Gastroesophageal sphincter (tissue), 4 donors: ENCODE data around the gene UTS2B. TPM values are rescaled to one million over a fixed set of nuclear protein-coding genes. Genes with fewer than 3 reads are reported as not detected.

ENCODE experiments used
- ATAC-seq: fragments of 150-250 bp; one replicate; pipeline ENCODE4 v1.9.1; 2016; ENCODE audit warnings: mild to moderate bottlenecking, moderate library complexity
- H3K27ac ChIP-seq, 4 donors: fragments of 200-600 bp; sonication (generic) in 3 of 4; 1 replicate in 3 of 4; 2 replicates in 1 of 4; pipeline ENCODE4 v1.5.1; 2016 to 2019
- H3K27me3 ChIP-seq: fragments of 200-600 bp; sonication (generic); one replicate; pipeline ENCODE4 v1.5.1; 2019
- H3K36me3 ChIP-seq, 2 donors: fragments of 200-600 bp; sonication (generic); one replicate each; pipeline ENCODE4 v1.5.1; 2019; ENCODE audit warnings: control low read depth in 1 of 2
- H3K4me1 ChIP-seq, 3 donors: fragments of 200-600 bp; sonication (generic); 1 replicate in 2 of 3; 2 replicates in 1 of 3; pipeline ENCODE4 v1.5.1; 2016 to 2019; ENCODE audit warnings: control low read depth in 2 of 3
- H3K4me3 ChIP-seq, 2 donors: fragments of 200-600 bp; sonication (generic); one replicate each; pipeline ENCODE4 v1.5.1; 2019; ENCODE audit warnings: mild to moderate bottlenecking in 1 of 2, moderate library complexity in 1 of 2
- H3K9me3 ChIP-seq, 3 donors: fragments of 200-600 bp; sonication (generic); one replicate each; pipeline ENCODE4 v1.5.1; 2017 to 2019; ENCODE audit warnings: control low read depth in 2 of 3
- EP300 ChIP-seq: sonication (generic); formaldehyde crosslinking; IDR thresholded peaks from one replicate; pipeline ENCODE4 v1.6.1; 2017; ENCODE audit warnings: antibody characterized with exemption, mild to moderate bottlenecking
- POLR2A ChIP-seq, 2 donors: fragments of 450-650 bp; IDR thresholded peaks; one replicate each; pipeline ENCODE4 v1.6.1; 2017; ENCODE audit warnings: antibody characterized with exemption in 2 of 2, mild to moderate bottlenecking in 2 of 2, moderate library complexity in 1 of 2
- POLR2AphosphoS5 ChIP-seq: sonication (generic); formaldehyde crosslinking; IDR thresholded peaks from one replicate; pipeline ENCODE4 v1.6.1; 2017; ENCODE audit warnings: antibody characterized with exemption
- WGBS, 2 donors: methylation state at CpG; one replicate each; pipeline ENCODE4 v1.1.5; 2018; ENCODE audit warnings: low coverage in 1 of 2; 5-methylcytosine and 5-hydroxymethylcytosine counted together
- total RNA-seq, 4 donors: library from RNA; depleted of rRNA; stranded (reverse); fragments of >200 nt; gene quantifications; one replicate each; pipeline ENCODE4 v1.1.0, GENCODE V29; 2016
- TF ChIP-seq, protein P1 (sequence below), 4 experiments: fragments of 200-600 bp in 2 of 4; fragments of 450-650 bp in 2 of 4; sonication (generic) in 1 of 4; IDR thresholded peaks; one replicate each; pipeline ENCODE4 v1.5.1; 2017 to 2019; ENCODE audit warnings: antibody characterized with exemption in 4 of 4, mild to moderate bottlenecking in 2 of 4, moderate library complexity in 2 of 4

The UTS2B gene
- total RNA-seq, 4 donors from 2014 or later: 0.20 TPM; not detected in 3

DNA sequence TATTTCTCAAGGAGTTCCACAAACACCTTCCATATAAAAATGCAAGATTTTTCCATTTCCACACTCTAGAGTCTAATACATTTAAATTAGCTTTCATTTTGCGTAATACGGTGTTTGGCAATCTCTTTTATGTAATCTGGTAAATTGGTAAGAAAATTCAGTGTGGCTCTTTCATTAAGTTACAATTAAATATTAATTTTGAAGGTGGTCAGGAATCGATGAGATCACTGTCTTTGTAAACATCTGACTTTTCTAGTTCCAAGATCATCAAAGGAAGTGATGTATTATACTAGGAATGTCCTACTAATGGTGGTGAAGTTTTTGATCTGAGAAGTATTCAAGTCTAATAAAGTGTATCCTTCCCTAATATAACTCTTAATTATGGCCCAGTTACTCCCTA lies 1.1 kb upstream of the UTS2B start:
- Histone ChIP-seq H3K27me3 (no peaks in the 10 kb centered on the region), H3K4me1 (peaks cover 15 to 69% (median 16%) of the 10 kb centered on the region in 3 donors), H3K4me3 (peak overlapping the region; percentile 93 to 98), H3K9me3 (no peaks in the 10 kb centered on the region), H3K36me3 (no peaks in the 10 kb centered on the region), H3K27ac (peak overlapping the region; percentile 91 to 95 (median 93))
- no peak for ATAC-seq
- TF ChIP-seq EP300 (no peak), POLR2A (IDR thresholded peaks at IDR 0.05) (no peak), POLR2AphosphoS5 (no peak)
- TF ChIP-seq, protein P1, sequence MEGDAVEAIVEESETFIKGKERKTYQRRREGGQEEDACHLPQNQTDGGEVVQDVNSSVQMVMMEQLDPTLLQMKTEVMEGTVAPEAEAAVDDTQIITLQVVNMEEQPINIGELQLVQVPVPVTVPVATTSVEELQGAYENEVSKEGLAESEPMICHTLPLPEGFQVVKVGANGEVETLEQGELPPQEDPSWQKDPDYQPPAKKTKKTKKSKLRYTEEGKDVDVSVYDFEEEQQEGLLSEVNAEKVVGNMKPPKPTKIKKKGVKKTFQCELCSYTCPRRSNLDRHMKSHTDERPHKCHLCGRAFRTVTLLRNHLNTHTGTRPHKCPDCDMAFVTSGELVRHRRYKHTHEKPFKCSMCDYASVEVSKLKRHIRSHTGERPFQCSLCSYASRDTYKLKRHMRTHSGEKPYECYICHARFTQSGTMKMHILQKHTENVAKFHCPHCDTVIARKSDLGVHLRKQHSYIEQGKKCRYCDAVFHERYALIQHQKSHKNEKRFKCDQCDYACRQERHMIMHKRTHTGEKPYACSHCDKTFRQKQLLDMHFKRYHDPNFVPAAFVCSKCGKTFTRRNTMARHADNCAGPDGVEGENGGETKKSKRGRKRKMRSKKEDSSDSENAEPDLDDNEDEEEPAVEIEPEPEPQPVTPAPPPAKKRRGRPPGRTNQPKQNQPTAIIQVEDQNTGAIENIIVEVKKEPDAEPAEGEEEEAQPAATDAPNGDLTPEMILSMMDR (IDR thresholded peaks at IDR 0.05): no peak
- WGBS, 2 donors: 52 to 59% methylated on average over 3 of the region's 3 CpGs

DNA sequence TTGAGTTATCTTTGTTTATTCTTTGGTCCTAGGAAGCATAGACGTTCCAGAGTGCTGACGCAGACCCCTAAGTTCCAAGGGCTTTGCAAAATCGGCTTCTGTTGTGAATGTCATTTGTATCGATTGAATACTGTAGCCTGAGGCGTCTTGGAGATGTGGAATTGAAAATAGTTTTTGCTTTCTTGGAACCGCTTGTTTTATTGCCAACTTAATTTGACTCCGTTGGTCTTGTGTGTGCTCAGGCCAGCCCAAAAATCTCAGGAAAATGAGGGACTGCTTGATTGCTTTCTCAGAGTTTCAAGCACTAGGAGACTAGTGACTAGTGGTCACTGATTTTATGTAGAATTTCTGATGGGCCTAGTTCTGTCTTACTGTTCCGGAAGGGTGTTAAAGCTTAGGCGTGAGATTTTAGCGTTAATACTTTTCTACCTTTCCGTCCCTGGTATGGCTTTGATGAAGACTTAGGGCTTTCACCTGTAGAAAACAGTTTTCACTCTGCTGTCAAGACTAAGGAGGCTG lies 263 bp upstream of the UTS2B start:
- Histone ChIP-seq H3K4me1 (peaks cover 15 to 67% (median 16%) of the 10 kb centered on the region in 3 donors), H3K36me3 (no peaks in the 10 kb centered on the region), H3K9me3 (no peaks in the 10 kb centered on the region), H3K27ac (peak overlapping the region; percentile 91 to 95 (median 93)), H3K4me3 (peak overlapping the region; percentile 93 to 98), H3K27me3 (no peaks in the 10 kb centered on the region)
- no peak for ATAC-seq
- TF ChIP-seq EP300 (no peak), POLR2A (IDR thresholded peaks at IDR 0.05) (no peak), POLR2AphosphoS5 (peak; percentile 28)
- TF ChIP-seq, protein P1 (IDR thresholded peaks at IDR 0.05): no peak
- WGBS, 2 donors: 8 to 10% methylated on average over 9 to 11 of the region's 11 CpGs

DNA sequence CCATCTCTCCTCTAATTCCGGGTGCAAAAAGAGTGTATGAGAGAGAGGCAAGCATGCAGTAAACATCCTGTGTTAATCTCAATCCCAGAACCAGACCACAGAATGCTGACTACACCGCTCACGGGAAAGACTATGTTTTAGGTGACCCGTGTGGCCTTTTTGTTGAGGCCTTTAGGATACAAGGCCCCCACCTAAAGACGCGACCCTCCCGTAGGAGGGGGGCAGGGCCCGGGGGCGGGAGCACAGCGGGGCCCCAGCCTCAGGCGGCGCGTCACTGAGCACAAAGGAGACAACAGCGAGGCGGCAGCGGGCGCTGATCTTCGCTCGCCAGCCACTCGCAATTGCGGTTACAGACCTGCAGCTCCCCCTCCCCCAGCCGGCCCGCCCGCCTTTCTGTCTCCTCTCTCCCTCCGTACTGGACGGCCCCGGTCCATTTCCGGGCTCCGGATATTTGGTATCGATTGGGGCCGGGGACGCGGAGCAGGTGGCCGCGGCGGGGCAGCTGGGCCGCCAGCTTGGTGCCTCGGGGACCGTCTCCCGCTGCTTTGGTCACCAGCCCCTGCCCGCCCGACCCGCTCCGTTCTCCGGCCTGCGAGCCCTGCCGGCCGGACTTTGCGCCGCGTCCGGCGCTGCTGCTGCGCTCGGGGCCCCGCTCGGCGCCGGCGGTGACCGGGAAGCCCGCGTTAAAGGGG lies 1.2 kb downstream of the UTS2B start, which contains the start of gene CCDC50:
TSS of gene CCDC50 (plus strand) at position 433 of the 692 bp plus-strand sequence. CDS start 281 bp downstream, outside the sequence.
- TF ChIP-seq POLR2A (IDR thresholded peaks at IDR 0.05): peak in 1 of 2 donors; percentile 68
- TF ChIP-seq, protein P1 (IDR thresholded peaks at IDR 0.05): peak in 3 of 4 experiments; percentile 25 to 40 (median 26)
- TF ChIP-seq POLR2AphosphoS5: peak; percentile 65
- no peak for TF ChIP-seq EP300
- Histone ChIP-seq H3K27me3 (no peaks in the 10 kb centered on the region), H3K4me1 (peaks cover 13 to 53% (median 16%) of the 10 kb centered on the region in 3 donors), H3K36me3 (no peaks in the 10 kb centered on the region), H3K4me3 (peak within 1 kb of the TSS; percentile 93 to 98), H3K27ac (peak within 1 kb of the TSS; percentile 91 to 95 (median 93)), H3K9me3 (no peaks in the 10 kb centered on the region)
- peak; percentile 83 for ATAC-seq
- 10% methylated on average over 3 of the region's 63 CpGs; no CpG with 5 or more reads in 1 of the 2 donors for WGBS, 2 donors

DNA sequence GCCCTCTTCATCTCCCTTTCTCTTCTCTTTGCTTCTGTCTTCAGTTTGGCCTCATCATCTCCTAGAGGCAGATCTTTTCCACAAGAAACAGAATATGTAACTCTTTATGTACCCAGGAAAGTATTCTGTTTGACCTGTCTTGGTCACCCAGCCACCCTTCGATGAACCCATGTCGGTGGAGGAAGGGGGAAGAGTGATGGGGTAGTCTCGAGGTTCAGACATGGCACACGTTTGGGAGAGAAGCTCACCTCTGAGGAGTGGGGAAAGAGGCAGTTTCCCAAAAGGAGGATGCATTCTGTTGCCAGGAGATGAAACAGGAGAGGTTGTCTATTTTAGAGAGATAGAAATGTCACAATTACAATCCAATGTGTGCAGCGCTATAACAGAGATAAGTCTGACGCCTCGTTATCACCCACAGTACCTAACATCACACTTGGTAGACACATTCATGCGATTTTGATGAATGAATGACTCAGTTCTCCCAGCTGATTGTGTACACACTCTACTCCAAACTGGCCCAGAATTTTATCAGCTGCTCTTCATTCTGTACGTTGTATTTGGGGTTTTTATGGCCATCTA lies 1.9 kb downstream of the UTS2B start:
- Histone ChIP-seq H3K36me3 (no peaks in the 10 kb centered on the region), H3K27ac (peak overlapping the region; percentile 91 to 95 (median 93)), H3K27me3 (no peaks in the 10 kb centered on the region), H3K9me3 (no peaks in the 10 kb centered on the region), H3K4me3 (peak overlapping the region; percentile 93 to 98), H3K4me1 (peaks cover 13 to 49% (median 16%) of the 10 kb centered on the region in 3 donors)
- 32 to 72% methylated on average over 2 to 8 of the region's 9 CpGs for WGBS, 2 donors
- TF ChIP-seq POLR2AphosphoS5: no peak
- TF ChIP-seq, protein P1 (IDR thresholded peaks at IDR 0.05): no peak
- no peak for TF ChIP-seq EP300
- no peak for TF ChIP-seq POLR2A (IDR thresholded peaks at IDR 0.05)
- peak; percentile 11 for ATAC-seq
